ACC112 (cell line): Measurements from ENCODE around the gene SUMO4.
"Not testable (repeated sequence)": the region's sequence is repeated elsewhere in the genome, so short reads cannot be mapped to it uniquely, and the experiment has no call there.

Experiments
- H2AFZ ChIP-seq: fragments of 200-600 bp; sonication (generic); one replicate; pipeline ENCODE4 v1.6.0; 2017; ENCODE audit warnings: antibody characterized with exemption, low read length; ENCODE audit not compliant: unreplicated experiment
- H3K27ac ChIP-seq: fragments of 200-600 bp; sonication (generic); 2 replicates; pipeline ENCODE4 v1.5.1; 2014; ENCODE audit warnings: low read depth, mild to moderate bottlenecking, antibody characterized with exemption, low read length, moderate library complexity
- H3K27me3 ChIP-seq: fragments of 200-600 bp; sonication (generic); 2 replicates; pipeline ENCODE4 v1.6.1; 2014; ENCODE audit warnings: mild to moderate bottlenecking, antibody characterized with exemption, low read length, moderate library complexity, mixed read lengths; ENCODE audit not compliant: insufficient read depth
- H3K36me3 ChIP-seq: fragments of 200-600 bp; sonication (generic); 2 replicates; pipeline ENCODE4 v1.6.1; 2016; ENCODE audit warnings: mild to moderate bottlenecking, antibody characterized with exemption, low read length, moderate library complexity, mixed read lengths; ENCODE audit not compliant: insufficient read depth
- H3K4me1 ChIP-seq: fragments of 200-600 bp; sonication (generic); one replicate; pipeline ENCODE4 v1.6.1; 2016; ENCODE audit warnings: low read length, mixed read lengths; ENCODE audit not compliant: insufficient read depth, unreplicated experiment, control insufficient read depth
- H3K4me3 ChIP-seq: fragments of 200-600 bp; sonication (generic); 2 replicates; pipeline ENCODE4 v1.5.1; 2014; ENCODE audit warnings: mild to moderate bottlenecking, low read depth, low read length
- H3K79me2 ChIP-seq: fragments of 200-600 bp; sonication (generic); one replicate; pipeline ENCODE4 v1.6.0; 2016; ENCODE audit warnings: low read length; ENCODE audit not compliant: control insufficient read depth, unreplicated experiment, insufficient read depth

The SUMO4 gene

GRCh38 chr6:149443411-149444181 is 43.5 kb downstream of the SUMO4 start:
- no peaks in the 10 kb centered on the region for H3K4me1 ChIP-seq

GRCh38 chr6:149444360-149445094 is 44.5 kb downstream of the SUMO4 start:
- not testable (repeated sequence) for H3K36me3 ChIP-seq, H3K4me1 ChIP-seq, H2AFZ ChIP-seq, H3K79me2 ChIP-seq, H3K4me3 ChIP-seq, H3K27ac ChIP-seq
- H3K27me3 ChIP-seq: peaks cover 22% of the 10 kb centered on the region

More at GRCh38 chr6:149443411-149444181, 43.5 kb downstream of the SUMO4 start:
- H3K36me3 ChIP-seq: no peaks in the 10 kb centered on the region
- no peak overlapping the region for H3K4me3 ChIP-seq
- no peak overlapping the region for H2AFZ ChIP-seq
- no peak overlapping the region for H3K27ac ChIP-seq
- peaks cover 16% of the 10 kb centered on the region; the same call in 1 of the 2 replicates for H3K27me3 ChIP-seq
- H3K79me2 ChIP-seq: no peaks in the 10 kb centered on the region

- Histone ChIP-seq H3K4me3 (no peak overlapping the region), H3K27me3 (peaks cover 26% of the 10 kb centered on the region), H2AFZ (no peak overlapping the region), H3K27ac (no peak overlapping the region), H3K4me1 (no peaks in the 10 kb centered on the region), H3K79me2 (no peaks in the 10 kb centered on the region), H3K36me3 (no peaks in the 10 kb centered on the region)
Measured at GRCh38 chr6:149445095-149445466, 45.0 kb downstream of the SUMO4 start.

GRCh38 chr6:149445573-149445972 is 45.5 kb downstream of the SUMO4 start:
- no peak overlapping the region for H2AFZ ChIP-seq
- H3K4me3 ChIP-seq: no peak overlapping the region
- no peaks in the 10 kb centered on the region for H3K79me2 ChIP-seq
- H3K4me1 ChIP-seq: no peaks in the 10 kb centered on the region
- H3K27ac ChIP-seq: no peak overlapping the region
- peaks cover 31% of the 10 kb centered on the region for H3K27me3 ChIP-seq
- H3K36me3 ChIP-seq: no peaks in the 10 kb centered on the region

GRCh38 chr6:149446791-149447376 is 46.8 kb downstream of the SUMO4 start:
- no peak overlapping the region for H3K4me3 ChIP-seq
- no peaks in the 10 kb centered on the region for H3K36me3 ChIP-seq
- H3K27ac ChIP-seq: no peak overlapping the region

GRCh38 chr6:149448821-149449453 is 48.9 kb downstream of the SUMO4 start:
- H3K27ac ChIP-seq: no peak overlapping the region
- H3K4me1 ChIP-seq: peaks cover 6% of the 10 kb centered on the region
- H2AFZ ChIP-seq: no peak overlapping the region
- H3K4me3 ChIP-seq: no peak overlapping the region
- H3K27me3 ChIP-seq: peaks cover 48% of the 10 kb centered on the region
- no peaks in the 10 kb centered on the region for H3K79me2 ChIP-seq
- H3K36me3 ChIP-seq: no peaks in the 10 kb centered on the region

More at GRCh38 chr6:149446791-149447376, 46.8 kb downstream of the SUMO4 start:
- Histone ChIP-seq H3K27me3 (peaks cover 44% of the 10 kb centered on the region), H3K4me1 (no peaks in the 10 kb centered on the region), H3K79me2 (no peaks in the 10 kb centered on the region), H2AFZ (no peak overlapping the region)

- H3K27ac ChIP-seq: no peak overlapping the region
- H3K4me3 ChIP-seq: no peak overlapping the region
- H3K27me3 ChIP-seq: peaks cover 48% of the 10 kb centered on the region
- H3K4me1 ChIP-seq: peaks cover 14% of the 10 kb centered on the region
- H3K79me2 ChIP-seq: no peaks in the 10 kb centered on the region
- H3K36me3 ChIP-seq: no peaks in the 10 kb centered on the region
- H2AFZ ChIP-seq: no peak overlapping the region
Measured at GRCh38 chr6:149449831-149450678, 50.0 kb downstream of the SUMO4 start.
